Cardiac fibroblast (primary cell): ENCODE results near the gene S100A10.

Source experiments
- DNase-seq, 2 donors: peaks; one replicate each; pipeline versions ENCODE4 v3.0.0 to v3.0.0-alpha.2; 2010; ENCODE audit warnings: low read depth in 2 of 2
- H3K4me3 ChIP-seq, 2 donors: replicated peaks in 1 of 2; 1 replicate in 1 of 2; 2 replicates in 1 of 2; pipeline ENCODE4 v1.5.1; 2011; ENCODE audit warnings: low read depth in 2 of 2, low read length in 2 of 2, mild to moderate bottlenecking in 2 of 2, moderate library complexity in 1 of 2
- CTCF ChIP-seq: IDR thresholded peaks from one replicate; pipeline ENCODE4 v1.5.1; 2011; ENCODE audit warnings: low read depth, mild to moderate bottlenecking, low read length, inconsistent platforms

Gene S100A10

GRCh38 chr1:152014943-152015342, 21.3 kb upstream of the S100A10 start:
- DNase-seq: no peak
- no peak for TF ChIP-seq CTCF
- no peak overlapping the region for H3K4me3 ChIP-seq

- TF ChIP-seq CTCF: peak; percentile 82
- H3K4me3 ChIP-seq: no peak overlapping the region
- peak; percentile 62 to 69 for DNase-seq
These were observed 20.1 kb upstream of the S100A10 start for GRCh38 chr1:152013664-152014237.

- no peak overlapping the region for H3K4me3 ChIP-seq
- no peak for DNase-seq
- TF ChIP-seq CTCF: no peak
These were observed 16.0 kb upstream of the S100A10 start for GRCh38 chr1:152009691-152010090.

- H3K4me3 ChIP-seq: no peak overlapping the region
- no peak for DNase-seq
- no peak for TF ChIP-seq CTCF
These were observed 13.4 kb upstream of the S100A10 start for GRCh38 chr1:152007047-152007446.

- H3K4me3 ChIP-seq: no peak overlapping the region
- DNase-seq: no peak
- no peak for TF ChIP-seq CTCF
These were observed 11.8 kb upstream of the S100A10 start for GRCh38 chr1:152005360-152005912.

GRCh38 chr1:152003846-152004442, 10.3 kb upstream of the S100A10 start:
- TF ChIP-seq CTCF: no peak
- H3K4me3 ChIP-seq: no peak overlapping the region

More at GRCh38 chr1:152003846-152004442, 10.3 kb upstream of the S100A10 start:
- no peak for DNase-seq
